Measurements from ENCODE around the gene TIMP1.

TIMP1 gene

DNA sequence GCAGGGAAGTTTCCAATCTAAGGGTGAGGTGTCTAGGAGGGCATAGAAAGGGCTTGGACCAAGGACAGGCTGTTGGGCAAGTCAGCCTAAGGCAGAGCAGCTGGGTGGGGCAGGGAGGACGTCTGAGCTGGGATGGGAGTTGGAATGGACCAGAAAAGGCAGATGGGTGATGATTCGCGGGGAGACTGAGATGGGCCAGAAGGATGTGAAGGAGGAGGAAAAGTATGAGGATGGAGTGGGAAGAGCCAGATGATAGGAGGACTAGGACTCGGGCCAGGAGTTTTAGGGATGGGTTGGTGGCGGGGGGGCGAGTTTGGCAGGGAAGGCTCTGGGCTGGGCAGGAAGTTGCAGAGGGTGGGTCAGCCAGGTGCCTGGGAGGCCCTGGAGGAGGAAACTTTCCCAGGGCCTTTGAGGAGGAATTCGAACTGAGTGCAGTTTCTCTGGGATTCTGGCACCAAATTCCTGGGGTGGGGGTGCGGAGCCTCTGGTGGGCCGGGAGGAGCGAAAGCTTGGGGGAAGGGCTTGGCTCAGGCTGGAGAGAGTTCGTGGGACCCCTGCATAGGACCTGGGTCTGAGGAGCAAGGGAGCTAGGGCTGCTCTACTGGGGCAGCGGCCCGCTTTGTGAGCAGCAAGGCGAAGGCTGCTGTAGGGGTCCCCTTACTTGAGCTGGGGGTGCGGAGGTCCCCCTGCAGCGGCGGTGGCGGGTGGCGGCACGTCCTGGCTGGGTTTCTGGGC, 8.7 kb upstream of the TIMP1 start:
- no peak for DNase-seq (ENCODE audit: low spot score)

DNA sequence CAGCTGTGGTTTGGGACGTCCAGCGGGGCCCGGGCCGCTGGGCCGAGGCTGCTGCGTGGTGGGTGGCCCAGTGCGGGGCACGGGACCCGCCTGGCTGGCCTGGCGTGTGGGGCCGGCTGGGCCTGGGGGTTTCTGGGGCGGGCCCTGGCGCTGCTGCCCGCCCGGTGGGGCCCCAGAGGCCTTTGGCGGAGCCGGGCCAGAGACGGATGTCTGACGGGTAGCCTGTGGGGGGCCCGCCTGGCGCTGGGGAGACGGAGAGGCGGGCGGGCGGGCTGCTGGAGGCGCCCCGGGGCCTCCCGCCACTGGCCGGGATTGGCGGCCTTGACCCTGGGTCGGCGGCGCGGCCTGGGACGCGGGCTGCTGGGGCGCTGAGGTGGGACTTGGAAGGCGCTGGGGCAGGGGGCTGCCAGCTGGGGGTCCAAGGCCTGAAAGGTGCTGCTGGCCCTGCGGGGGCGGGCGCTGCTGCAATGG, 8.1 kb upstream of the TIMP1 start:
- no peak for DNase-seq (ENCODE audit: low spot score)

DNA sequence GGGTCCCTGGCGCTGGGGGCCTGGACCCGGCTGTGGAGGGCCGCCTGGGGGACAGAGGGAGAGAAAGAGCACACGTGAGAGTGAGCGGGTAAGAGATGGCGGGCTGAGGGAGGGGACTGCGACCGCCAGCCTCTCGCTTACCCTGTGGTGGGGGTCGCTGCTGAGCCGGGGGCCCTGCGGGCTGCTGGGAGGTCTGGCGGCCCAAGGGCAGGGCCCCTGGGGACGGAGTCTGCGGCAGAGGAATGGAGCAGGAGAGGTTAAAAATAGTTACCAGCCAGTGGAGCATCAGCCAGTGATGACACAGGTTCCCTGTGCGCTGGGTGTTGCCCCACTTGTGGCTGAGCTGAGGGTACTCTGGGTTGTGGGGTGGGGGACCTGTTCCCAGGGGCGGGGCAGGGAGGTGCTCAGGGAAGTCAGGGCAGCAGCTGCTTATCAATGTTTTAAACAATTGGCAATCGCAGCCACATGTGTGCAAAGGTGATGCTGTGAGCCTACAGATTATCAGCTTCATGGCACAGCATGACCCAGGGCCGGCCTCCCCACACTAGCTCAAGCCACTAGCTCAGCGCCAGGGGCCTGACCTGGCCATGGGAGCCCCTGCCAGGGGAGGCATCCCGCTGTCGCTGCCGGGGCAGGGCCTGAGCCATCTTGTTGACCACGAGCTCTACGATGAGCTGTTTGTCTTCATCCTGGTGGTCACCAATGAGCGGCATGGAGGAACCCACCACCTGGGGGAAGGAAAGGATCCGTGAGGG, 7.5 kb upstream of the TIMP1 start:
- no peak for DNase-seq (ENCODE audit: low spot score)

DNA sequence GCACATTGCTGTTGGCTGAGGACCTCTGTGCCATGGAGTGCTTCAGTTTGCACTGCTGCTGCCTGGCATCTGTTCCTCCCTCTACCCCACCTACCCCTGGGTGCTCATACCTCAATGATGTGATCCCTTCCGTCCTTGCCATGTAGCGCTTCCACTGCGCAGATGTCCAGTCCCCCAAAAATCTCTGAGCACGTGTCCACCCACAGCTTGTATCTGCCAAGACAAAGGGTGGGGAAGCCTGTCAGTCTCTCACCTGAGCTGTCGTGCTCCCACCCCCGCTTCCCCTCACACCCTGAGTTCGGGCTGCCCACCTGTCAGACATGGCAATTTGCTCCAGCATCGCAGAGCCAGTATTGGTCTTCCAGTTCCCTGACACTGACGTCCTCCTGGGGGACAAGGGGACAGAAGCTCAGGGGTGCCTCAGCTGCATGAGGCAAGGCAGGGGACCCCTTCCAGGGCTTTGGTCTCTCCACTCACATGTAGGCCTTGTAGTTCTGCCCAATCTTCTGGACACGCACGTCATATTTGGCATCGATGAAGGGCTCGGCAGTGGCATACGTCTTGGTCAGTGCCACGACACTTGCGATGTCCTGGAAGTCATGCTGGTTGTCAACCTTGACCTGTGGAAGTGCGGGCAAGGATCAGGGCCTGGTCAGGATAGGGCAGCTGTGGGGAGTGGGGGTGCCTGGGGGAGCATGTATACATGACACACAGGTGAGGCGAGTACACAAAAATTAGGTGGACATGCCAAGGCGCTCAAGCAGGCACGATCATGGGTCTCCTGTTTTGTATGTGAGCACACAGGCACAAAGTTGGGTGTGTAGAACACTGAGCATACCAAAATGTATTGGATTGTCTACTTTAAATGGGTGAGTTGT, 6.0 kb upstream of the TIMP1 start:
- DNase-seq (ENCODE audit: low spot score) = no peak

DNA sequence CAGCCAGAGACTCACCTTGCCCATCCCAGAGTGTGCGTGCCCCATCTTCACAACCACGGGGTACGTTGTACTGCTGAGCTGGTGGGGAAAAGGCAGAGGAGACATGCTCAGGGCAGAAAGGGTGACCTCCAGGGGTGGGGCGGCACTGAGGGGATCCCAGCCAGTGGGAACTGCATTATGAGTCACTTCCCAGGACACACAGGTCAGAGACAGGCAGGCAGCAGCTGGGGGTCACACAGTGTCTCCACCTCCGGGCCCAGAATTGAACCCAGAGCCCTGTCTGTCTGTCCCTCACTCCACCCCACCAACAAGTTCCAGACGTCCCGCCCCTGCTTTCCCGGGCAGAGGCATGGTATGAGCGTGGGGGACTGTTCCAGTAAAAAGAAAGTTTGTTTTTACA, 4.8 kb upstream of the TIMP1 start:
- no peak for DNase-seq (ENCODE audit: low spot score)

DNA sequence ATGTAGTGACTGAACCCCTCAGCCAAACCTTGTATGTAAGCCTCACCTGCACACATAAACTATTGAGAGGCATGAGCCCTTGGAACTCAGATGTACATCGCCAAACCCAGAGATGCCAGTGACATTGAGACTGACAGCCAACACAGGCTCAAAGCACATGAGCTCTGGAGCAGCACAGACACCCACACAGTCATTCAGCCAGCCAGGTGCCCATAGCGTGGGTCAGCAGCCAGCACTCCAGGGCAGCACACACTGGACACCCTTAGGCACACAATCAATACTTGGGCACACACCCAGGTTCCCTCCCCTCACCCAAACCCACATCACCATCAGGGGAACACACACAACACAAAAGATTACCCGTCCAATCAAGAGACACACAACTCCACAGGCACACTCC, 4.3 kb upstream of the TIMP1 start:
- no peak for DNase-seq (ENCODE audit: low spot score)

DNA sequence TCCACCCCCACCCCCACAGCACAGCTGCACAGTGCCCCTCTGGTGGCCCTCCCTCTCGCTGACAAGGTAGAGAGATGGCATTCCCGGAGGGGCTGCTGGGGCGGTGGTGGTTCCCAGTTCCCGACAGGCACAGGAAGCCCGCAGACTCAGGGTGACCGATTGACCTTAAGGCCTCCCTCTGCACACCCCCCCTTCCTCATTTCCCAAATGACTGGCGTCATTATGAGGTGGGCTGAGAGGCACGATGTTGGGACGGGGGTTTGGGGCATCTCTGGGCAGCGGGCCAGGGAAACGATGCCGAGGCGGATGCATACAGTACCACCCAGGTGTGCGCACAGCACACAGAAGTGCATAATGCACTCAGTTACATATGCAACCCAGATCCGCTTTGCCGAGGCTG, 3.5 kb upstream of the TIMP1 start:
- no peak for DNase-seq (ENCODE audit: low spot score)

DNA sequence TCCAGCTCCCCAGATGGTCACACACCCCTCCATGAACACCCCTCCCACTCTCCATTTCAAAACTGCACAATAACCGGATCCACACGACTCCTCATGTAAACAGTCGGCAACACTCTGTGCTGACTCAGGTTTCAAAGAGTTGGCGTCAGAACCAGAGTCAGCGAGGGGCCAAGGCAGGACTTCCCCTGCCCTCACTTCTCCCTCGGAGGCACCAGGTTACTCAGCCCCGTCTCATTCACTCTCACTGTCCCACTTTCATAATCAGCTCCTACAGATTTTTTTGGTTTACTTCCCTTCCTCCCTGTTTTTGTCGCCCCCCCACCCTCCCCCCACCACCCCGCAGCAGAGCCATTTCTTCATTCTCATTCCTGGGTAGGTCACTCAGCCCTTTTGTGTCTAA, 2.7 kb upstream of the TIMP1 start:
- DNase-seq (ENCODE audit: low spot score) = no peak

DNA sequence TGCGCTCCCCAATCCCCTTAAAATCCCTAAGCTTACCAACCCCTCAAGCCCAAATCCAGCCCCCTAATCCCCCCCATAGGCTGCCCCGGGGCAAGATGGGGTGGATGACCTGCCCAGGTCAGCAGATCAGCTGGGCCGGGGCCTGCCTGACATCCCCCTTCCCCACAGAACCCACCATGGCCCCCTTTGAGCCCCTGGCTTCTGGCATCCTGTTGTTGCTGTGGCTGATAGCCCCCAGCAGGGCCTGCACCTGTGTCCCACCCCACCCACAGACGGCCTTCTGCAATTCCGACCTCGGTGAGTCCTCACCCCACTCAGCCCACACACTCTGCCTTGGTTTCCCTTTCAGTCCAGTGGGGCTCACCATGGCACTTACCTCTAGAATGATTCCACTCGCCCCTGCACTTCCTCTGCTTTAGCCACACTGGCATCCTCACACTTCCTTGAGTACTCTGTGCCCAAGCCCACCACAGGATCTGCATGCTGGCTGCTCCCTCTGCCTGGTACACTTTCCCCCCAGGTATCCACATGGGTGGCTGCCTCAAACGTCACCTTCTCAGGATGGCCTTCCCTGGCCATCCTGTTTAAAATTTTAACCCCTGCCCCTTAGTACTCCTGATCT, 1.1 kb downstream of the TIMP1 start:
- DNase-seq (ENCODE audit: low spot score) = no peak

DNA sequence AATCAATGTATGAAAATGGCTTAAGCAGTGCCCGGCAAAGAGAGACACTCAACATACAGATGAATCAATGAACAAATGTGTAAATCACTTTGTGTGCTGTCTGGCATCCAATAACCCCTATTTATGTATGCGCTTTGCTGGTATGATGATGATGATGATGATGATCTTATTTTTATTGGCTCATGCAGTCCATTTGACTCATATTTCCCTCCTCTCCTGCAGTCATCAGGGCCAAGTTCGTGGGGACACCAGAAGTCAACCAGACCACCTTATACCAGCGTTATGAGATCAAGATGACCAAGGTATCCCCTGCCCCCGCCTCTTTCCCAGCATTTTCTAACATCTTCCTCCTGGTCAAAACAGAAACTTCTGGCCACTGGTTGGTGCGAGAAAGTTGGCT, 2.5 kb downstream of the TIMP1 start:
- no peak for DNase-seq (ENCODE audit: low spot score)

DNA sequence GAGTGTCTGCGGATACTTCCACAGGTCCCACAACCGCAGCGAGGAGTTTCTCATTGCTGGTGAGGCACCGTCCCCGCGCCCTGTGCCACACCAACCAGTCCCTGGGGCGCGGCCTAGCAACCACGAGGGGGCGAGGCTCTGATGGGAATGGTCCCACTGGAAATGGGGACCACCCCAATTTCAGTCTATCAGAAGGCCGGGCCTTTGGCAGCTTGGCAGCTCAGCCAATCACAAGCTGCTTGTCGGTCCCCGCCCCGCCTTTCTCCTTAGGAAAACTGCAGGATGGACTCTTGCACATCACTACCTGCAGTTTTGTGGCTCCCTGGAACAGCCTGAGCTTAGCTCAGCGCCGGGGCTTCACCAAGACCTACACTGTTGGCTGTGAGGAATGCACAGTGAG, 3.0 kb downstream of the TIMP1 start:
- DNase-seq (ENCODE audit: low spot score) = no peak

DNA sequence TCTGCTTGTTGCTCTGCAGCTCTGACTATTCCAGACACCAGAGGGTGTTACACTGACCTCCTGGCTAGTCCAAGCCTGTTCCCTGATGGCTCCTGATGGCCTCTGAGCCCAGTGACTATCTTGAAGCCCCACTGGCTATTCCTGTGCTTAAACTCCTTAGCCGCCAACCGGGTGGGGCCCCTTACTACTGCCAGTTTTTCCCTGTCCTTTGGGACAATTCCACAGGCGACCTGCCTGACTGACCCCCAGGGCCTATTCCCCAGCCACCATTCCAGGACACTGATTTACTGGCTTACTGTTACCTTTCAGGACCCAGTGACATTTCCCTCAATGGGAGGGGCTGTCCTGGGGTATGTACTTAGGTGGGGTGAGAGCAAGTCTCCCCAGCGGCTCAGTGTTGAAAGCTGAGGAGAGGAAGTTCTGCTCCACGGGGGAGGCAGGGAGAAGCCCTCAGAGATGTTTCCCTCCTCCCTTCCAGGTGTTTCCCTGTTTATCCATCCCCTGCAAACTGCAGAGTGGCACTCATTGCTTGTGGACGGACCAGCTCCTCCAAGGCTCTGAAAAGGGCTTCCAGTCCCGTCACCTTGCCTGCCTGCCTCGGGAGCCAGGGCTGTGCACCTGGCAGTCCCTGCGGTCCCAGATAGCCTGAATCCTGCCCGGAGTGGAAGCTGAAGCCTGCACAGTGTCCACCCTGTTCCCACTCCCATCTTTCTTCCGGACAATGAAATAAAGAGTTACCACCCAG, 4.0 kb downstream of the TIMP1 start:
- no peak for DNase-seq (ENCODE audit: low spot score)

DNA sequence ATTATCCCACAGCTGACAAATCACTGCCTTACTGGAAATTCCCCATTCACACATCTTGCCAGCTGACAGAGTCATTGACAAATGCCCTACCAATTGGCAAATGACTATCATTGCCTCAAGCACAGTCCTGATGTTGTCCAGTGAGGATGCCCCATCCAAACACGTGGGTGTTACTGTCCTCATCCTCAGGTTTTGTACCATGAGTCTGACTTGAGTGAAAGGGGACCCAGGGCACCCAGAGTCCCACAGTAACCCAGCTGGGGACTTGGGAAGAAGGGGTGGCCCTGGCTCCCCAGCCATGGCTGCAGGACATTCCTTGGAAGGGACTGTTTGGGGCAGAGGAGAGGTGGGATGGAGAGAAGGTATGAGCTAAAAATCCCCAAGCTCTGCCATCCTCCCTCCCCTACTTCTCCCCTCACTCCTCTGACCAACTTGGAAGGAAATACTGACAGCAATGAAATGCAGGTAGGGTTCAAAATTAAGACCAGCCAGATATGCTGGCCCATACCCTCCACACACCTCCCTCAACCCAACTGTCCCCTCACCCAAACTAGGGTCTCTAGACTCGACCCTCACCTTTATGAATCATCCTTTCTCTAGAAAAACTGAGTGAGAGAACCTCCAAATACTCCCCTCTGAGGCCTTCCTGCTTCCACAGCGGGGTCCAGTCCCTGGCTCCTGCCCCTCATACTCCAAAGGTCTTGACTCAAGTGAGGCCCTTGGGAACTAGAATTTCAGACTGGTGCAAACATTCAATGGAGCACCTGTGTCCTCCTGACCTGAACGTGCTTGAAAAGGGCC, 5.1 kb downstream of the TIMP1 start:
- no peak for DNase-seq (ENCODE audit: low spot score)

DNA sequence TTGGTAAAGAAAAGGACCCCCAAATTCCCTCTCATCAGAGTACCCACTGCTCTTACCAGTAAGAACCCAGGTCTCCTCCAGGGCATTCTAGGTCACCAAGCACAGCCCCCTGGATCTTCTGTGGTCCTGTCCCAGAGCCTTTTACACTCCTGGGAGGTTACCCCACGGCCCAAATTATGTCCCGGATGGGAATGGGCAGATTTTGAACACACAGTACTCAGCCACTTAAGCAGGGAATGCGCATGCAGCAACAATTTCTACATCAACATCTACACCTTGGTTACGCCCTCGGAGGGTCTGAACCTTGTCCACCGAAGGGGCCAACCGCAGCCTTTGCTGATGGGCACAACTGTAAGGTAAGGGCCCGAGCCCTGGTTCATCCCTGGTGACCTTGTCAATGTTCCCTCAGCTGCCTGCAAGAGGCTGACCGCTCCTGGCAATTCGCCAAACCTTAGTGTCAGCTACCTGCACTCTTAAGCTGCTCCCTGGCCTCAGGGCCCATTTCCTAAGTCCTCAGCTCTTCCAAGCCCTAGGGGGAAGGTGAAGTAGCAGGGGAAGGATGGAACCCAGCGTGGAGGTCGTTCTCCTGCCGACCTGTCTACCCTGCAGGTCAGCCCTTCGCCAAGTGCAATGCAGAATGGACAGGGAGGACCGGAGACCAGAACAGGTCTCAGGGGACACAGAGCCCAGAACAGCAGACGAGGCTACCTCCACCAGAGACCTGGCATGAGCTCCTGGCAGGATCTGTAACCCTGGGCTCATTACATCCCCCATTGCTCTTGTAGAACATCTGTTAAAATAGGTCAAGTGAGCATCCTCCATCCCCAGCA, 5.9 kb downstream of the TIMP1 start:
- DNase-seq (ENCODE audit: low spot score) = no peak

DNA sequence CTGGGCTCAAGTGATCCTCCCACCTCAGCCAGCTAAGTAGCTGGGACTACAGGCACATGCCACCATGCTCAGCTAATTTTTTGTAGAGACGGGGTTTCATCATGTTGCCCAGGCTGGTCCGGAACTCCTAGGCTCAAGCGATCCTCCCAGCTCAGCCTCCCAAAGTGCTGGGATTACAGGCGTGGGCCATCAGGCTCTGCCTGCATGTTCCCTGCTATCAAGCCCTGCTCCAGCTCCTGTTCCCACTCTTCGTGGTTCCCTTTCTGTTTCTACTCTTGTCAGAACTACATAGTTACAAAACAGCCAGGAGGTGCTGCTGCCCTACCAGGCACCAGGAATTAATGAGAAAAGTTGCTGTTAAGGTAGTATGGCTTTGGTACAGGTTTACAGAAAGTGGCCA, 8.7 kb downstream of the TIMP1 start:
- no peak for DNase-seq (ENCODE audit: low spot score)

DNA sequence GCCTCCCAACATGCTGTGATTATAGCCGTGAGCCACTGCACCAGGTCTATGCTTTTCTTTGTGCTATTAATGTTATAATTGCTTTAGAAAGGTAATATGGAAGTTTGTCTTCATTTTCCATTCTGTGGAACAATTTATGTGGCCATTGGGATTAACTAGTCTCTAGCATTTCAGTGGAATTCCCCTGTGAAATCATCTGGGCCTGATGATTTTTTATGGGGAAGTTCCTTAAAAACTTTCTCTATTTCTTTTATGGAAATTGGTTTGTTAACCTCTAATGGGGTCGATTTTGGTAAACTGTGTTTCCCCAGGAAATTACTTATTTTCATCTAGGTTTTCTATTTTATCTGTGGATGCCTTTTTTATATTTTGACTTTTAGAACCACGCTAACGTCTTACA, 11.3 kb downstream of the TIMP1 start:
- DNase-seq (ENCODE audit: low spot score) = no peak

DNA sequence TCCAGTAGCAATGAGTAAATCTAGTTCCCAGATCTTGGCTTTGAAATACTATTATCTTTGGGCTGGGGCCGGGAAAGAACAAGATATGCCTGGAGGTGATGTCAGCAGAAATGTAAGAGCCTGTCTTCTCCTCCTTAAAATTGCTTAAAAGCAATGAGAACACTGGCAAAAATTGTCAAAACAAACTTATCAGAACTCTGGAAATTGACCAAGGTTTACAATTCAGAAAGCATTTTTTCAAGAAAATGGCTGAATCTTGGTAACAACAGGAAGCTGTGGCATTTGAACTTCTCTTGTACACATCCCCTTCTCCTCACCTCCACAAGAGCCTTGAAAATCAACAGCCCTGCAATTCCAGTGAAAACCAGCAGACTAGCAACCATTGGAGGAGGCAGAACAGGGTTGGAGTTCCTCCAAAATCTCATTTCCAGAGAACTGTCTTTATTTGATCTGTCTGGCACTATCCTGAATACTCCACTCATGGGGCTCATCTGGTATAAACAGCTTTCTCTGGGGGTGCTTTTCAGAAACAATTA, 13.5 kb downstream of the TIMP1 start:
- no peak for DNase-seq (ENCODE audit: low spot score)

DNA sequence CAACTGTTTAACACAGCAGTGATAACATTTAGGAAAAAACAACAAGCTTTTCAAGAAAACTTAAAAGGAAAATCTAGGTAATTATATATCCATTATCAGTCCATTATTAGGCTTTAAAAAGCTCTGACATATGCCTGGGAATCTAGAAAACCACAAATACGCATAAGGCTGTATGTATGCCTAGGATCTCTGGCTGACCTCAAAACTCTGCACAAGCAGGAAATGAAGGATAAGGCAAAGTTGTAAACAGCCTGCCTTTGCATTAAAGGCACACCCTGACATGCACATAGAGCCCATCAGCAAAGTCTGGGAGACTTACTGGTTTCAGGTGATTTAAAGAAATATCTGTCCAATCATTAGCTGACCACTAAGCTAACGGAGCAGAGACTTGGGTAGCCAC, 14.0 kb downstream of the TIMP1 start:
- no peak for DNase-seq (ENCODE audit: low spot score)

DNA sequence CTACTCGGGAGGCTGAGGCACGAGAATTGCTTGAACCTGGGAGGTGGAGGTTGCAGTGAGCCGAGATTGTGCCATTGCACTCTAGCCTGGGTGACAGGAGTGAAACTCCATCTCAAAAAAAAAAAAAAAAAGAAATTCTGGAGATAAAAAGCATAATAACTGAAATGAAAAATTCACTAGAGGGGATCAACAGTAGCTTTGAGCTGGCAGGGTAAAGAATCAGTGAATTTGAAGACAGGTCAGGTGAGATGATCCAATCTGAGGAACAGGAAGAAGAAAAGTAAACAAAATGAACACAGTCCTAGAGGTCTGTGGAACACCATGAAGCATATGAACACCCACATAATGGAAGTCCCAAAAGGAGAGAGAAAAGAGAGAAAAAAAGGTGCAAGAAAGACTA, 15.0 kb downstream of the TIMP1 start:
- no peak for DNase-seq (ENCODE audit: low spot score)
